ENCODE results near the gene MYO1D. TPM values are rescaled to one million over a fixed set of nuclear protein-coding genes. Genes with fewer than 3 reads are reported as not detected.

Gene MYO1D
- total RNA-seq, 1 experiment from 2014 or later, result 29.9 TPM

DNA sequence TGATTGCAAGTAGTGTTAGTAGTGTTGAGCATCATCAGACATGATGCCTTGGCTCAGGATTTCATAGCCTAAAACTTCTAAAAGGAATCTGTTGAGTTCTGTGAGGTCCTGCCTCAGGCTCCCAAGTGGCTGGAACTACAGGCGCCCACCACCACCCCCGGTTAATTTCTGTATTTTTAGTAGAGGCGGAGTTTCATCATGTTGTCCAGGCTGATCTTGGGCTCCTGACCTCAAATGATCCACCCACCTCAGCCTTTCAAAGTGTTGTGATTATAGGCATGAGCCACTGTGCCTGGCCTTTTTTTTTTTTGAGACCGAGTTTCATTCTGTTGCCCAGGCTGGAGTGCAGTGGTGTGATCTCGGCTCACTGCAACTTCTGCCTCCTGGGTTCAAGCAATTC lies 427.0 kb downstream of the MYO1D start:
- Mint-ChIP-seq H3K36me3 (peaks cover 79% of the 10 kb centered on the region), H3K9me3 (peaks cover 2% of the 10 kb centered on the region; the same call in 1 of the 2 replicates), H3K4me3 (no peak overlapping the region), H3K27ac (no peak overlapping the region), H3K27me3 (ENCODE audit: low read depth) (no peaks in the 10 kb centered on the region), H3K4me1 (peaks cover 19% of the 10 kb centered on the region)
- DNase-seq (ENCODE audit: low spot score) (no peak), ATAC-seq (no peak)
- TF ChIP-seq NFYB (CRISPR knock-in tag; conservative IDR thresholded peaks at IDR 0.05; ENCODE audit: low read depth), result no peak
- TF ChIP-seq PREB (CRISPR knock-in tag; IDR thresholded peaks at IDR 0.05; ENCODE audit: borderline replicate concordance), result no peak
- TF ChIP-seq, protein P1, sequence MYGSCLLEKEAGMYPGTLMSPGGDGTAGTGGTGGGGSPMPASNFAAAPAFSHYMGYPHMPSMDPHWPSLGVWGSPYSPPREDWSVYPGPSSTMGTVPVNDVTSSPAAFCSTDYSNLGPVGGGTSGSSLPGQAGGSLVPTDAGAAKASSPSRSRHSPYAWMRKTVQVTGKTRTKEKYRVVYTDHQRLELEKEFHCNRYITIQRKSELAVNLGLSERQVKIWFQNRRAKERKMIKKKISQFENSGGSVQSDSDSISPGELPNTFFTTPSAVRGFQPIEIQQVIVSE (CRISPR knock-in tag; IDR thresholded peaks at IDR 0.05; ENCODE audit: borderline replicate concordance), result no peak
- no peak for TF ChIP-seq ZNF425 (CRISPR knock-in tag; conservative IDR thresholded peaks at IDR 0.05)
- TF ChIP-seq E2F4 (CRISPR knock-in tag; IDR thresholded peaks at IDR 0.05; ENCODE audit: borderline replicate concordance, low read depth), result no peak
- no peak for TF ChIP-seq FOXJ3 (CRISPR knock-in tag; IDR thresholded peaks at IDR 0.05; ENCODE audit: borderline replicate concordance)
- TF ChIP-seq NFE2L1 (CRISPR knock-in tag; IDR thresholded peaks at IDR 0.05), result no peak
- TF ChIP-seq NFATC4 (CRISPR knock-in tag; IDR thresholded peaks at IDR 0.05), result no peak
- no peak for TF ChIP-seq ZNF416 (CRISPR knock-in tag; IDR thresholded peaks at IDR 0.05)
- TF ChIP-seq, protein P2, sequence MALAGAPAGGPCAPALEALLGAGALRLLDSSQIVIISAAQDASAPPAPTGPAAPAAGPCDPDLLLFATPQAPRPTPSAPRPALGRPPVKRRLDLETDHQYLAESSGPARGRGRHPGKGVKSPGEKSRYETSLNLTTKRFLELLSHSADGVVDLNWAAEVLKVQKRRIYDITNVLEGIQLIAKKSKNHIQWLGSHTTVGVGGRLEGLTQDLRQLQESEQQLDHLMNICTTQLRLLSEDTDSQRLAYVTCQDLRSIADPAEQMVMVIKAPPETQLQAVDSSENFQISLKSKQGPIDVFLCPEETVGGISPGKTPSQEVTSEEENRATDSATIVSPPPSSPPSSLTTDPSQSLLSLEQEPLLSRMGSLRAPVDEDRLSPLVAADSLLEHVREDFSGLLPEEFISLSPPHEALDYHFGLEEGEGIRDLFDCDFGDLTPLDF (CRISPR knock-in tag; IDR thresholded peaks at IDR 0.05), result no peak
- TF ChIP-seq, protein P3, sequence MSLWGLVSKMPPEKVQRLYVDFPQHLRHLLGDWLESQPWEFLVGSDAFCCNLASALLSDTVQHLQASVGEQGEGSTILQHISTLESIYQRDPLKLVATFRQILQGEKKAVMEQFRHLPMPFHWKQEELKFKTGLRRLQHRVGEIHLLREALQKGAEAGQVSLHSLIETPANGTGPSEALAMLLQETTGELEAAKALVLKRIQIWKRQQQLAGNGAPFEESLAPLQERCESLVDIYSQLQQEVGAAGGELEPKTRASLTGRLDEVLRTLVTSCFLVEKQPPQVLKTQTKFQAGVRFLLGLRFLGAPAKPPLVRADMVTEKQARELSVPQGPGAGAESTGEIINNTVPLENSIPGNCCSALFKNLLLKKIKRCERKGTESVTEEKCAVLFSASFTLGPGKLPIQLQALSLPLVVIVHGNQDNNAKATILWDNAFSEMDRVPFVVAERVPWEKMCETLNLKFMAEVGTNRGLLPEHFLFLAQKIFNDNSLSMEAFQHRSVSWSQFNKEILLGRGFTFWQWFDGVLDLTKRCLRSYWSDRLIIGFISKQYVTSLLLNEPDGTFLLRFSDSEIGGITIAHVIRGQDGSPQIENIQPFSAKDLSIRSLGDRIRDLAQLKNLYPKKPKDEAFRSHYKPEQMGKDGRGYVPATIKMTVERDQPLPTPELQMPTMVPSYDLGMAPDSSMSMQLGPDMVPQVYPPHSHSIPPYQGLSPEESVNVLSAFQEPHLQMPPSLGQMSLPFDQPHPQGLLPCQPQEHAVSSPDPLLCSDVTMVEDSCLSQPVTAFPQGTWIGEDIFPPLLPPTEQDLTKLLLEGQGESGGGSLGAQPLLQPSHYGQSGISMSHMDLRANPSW (CRISPR knock-in tag; conservative IDR thresholded peaks at IDR 0.05; ENCODE audit: low read depth), result no peak
- TF ChIP-seq, protein P4, sequence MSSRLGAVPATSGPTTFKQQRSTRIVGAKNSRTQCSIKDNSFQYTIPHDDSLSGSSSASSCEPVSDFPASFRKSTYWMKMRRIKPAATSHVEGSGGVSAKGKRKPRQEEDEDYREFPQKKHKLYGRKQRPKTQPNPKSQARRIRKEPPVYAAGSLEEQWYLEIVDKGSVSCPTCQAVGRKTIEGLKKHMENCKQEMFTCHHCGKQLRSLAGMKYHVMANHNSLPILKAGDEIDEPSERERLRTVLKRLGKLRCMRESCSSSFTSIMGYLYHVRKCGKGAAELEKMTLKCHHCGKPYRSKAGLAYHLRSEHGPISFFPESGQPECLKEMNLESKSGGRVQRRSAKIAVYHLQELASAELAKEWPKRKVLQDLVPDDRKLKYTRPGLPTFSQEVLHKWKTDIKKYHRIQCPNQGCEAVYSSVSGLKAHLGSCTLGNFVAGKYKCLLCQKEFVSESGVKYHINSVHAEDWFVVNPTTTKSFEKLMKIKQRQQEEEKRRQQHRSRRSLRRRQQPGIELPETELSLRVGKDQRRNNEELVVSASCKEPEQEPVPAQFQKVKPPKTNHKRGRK (CRISPR knock-in tag; IDR thresholded peaks at IDR 0.05; ENCODE audit: borderline replicate concordance), result no peak
- POLR2A ChIA-PET, result no interaction called here
- CTCF ChIA-PET, result no interaction called here

- CTCF ChIA-PET, result no interaction called here
- peak overlapping the region; percentile 66 for H3K27ac Mint-ChIP-seq
- ATAC-seq, result no peak
These were observed 430.0 kb downstream of the MYO1D start for GRCh38 chr17:32446949-32447348.

More at GRCh38 chr17:32446949-32447348, 430.0 kb downstream of the MYO1D start:
- Mint-ChIP-seq H3K36me3 (peaks cover 49% of the 10 kb centered on the region), H3K9me3 (peaks cover 13% of the 10 kb centered on the region), H3K4me3 (0 out of 2 replicates have a peak overlapping the region, but pooled peaks have one; percentile 95), H3K4me1 (peaks cover 19% of the 10 kb centered on the region), H3K27me3 (ENCODE audit: low read depth) (peaks cover 21% of the 10 kb centered on the region)
- DNase-seq (ENCODE audit: low spot score), result no peak
- TF ChIP-seq MYBL2 (CRISPR knock-in tag; IDR thresholded peaks at IDR 0.05) (no peak), AFF4 (CRISPR knock-in tag; IDR thresholded peaks at IDR 0.05; ENCODE audit: borderline replicate concordance) (no peak)
- TF ChIP-seq, protein P5, sequence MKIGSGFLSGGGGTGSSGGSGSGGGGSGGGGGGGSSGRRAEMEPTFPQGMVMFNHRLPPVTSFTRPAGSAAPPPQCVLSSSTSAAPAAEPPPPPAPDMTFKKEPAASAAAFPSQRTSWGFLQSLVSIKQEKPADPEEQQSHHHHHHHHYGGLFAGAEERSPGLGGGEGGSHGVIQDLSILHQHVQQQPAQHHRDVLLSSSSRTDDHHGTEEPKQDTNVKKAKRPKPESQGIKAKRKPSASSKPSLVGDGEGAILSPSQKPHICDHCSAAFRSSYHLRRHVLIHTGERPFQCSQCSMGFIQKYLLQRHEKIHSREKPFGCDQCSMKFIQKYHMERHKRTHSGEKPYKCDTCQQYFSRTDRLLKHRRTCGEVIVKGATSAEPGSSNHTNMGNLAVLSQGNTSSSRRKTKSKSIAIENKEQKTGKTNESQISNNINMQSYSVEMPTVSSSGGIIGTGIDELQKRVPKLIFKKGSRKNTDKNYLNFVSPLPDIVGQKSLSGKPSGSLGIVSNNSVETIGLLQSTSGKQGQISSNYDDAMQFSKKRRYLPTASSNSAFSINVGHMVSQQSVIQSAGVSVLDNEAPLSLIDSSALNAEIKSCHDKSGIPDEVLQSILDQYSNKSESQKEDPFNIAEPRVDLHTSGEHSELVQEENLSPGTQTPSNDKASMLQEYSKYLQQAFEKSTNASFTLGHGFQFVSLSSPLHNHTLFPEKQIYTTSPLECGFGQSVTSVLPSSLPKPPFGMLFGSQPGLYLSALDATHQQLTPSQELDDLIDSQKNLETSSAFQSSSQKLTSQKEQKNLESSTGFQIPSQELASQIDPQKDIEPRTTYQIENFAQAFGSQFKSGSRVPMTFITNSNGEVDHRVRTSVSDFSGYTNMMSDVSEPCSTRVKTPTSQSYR (CRISPR knock-in tag; IDR thresholded peaks at IDR 0.05), result no peak
- POLR2A ChIA-PET, result no interaction called here
